ENCODE data around the gene NES. TPM values are rescaled to one million over a fixed set of nuclear protein-coding genes. Genes with fewer than 3 reads are reported as not detected.
A peak's percentile ranks its signal among the peaks of the same experiment; 100 is the strongest.

NES gene
- total RNA-seq, 1 donor from 2014 or later, result 494 TPM

GRCh38 chr1:156647351-156647750 lies 29.9 kb downstream of the NES start:
- Histone ChIP-seq H3K9ac (ENCODE audit: low read depth in 1 of 3, low read length in 3 of 3) (no peak overlapping the region), H3K4me3 (ENCODE audit: low read length in 3 of 3) (no peak overlapping the region), H3K27me3 (ENCODE audit: control insufficient read depth in 3 of 3, insufficient read depth in 3 of 3, low read length in 3 of 3) (peaks cover 70 to 84% (median 71%) of the 10 kb centered on the region in 3 donors), H3K4me1 (ENCODE audit: control insufficient read depth in 3 of 3, insufficient read depth in 3 of 3, low read length in 3 of 3) (peaks cover 2% of the 10 kb centered on the region in 3 donors), H3K36me3 (ENCODE audit: control insufficient read depth in 3 of 3, insufficient read depth in 3 of 3, low read length in 3 of 3) (no peaks in the 10 kb centered on the region), H3K27ac (ENCODE audit: low read depth, low read length) (no peak overlapping the region), H3K9me3 (ENCODE audit: control insufficient read depth in 3 of 3, low read length in 3 of 3) (no peaks in the 10 kb centered on the region)

GRCh38 chr1:156646738-156647211 lies 30.4 kb downstream of the NES start:
- no peak overlapping the region for H3K9ac ChIP-seq (ENCODE audit: low read depth in 1 of 3, low read length in 3 of 3)
- H3K4me1 ChIP-seq (ENCODE audit: control insufficient read depth in 3 of 3, insufficient read depth in 3 of 3, low read length in 3 of 3), result peaks cover 6% of the 10 kb centered on the region in 3 donors
- no peak overlapping the region for H3K27ac ChIP-seq (ENCODE audit: low read depth, low read length)
- H3K4me3 ChIP-seq (ENCODE audit: low read length in 3 of 3), result no peak overlapping the region
- no peaks in the 10 kb centered on the region for H3K36me3 ChIP-seq (ENCODE audit: control insufficient read depth in 3 of 3, insufficient read depth in 3 of 3, low read length in 3 of 3)
- no peaks in the 10 kb centered on the region for H3K9me3 ChIP-seq (ENCODE audit: control insufficient read depth in 3 of 3, low read length in 3 of 3)
- peaks cover 73 to 82% (median 75%) of the 10 kb centered on the region in 3 donors for H3K27me3 ChIP-seq (ENCODE audit: control insufficient read depth in 3 of 3, insufficient read depth in 3 of 3, low read length in 3 of 3)

GRCh38 chr1:156645666-156646065 lies 31.5 kb downstream of the NES start:
- H3K36me3 ChIP-seq (ENCODE audit: control insufficient read depth in 3 of 3, insufficient read depth in 3 of 3, low read length in 3 of 3), result no peaks in the 10 kb centered on the region
- no peak overlapping the region for H3K27ac ChIP-seq (ENCODE audit: low read depth, low read length)
- H3K9ac ChIP-seq (ENCODE audit: low read depth in 1 of 3, low read length in 3 of 3), result no peak overlapping the region
- H3K27me3 ChIP-seq (ENCODE audit: control insufficient read depth in 3 of 3, insufficient read depth in 3 of 3, low read length in 3 of 3), result peaks cover 76 to 82% (median 82%) of the 10 kb centered on the region in 3 donors
- H3K4me3 ChIP-seq (ENCODE audit: low read length in 3 of 3), result no peak overlapping the region
- peaks cover 6 to 15% (median 15%) of the 10 kb centered on the region in 3 donors for H3K4me1 ChIP-seq (ENCODE audit: control insufficient read depth in 3 of 3, insufficient read depth in 3 of 3, low read length in 3 of 3)
- H3K9me3 ChIP-seq (ENCODE audit: control insufficient read depth in 3 of 3, low read length in 3 of 3), result no peaks in the 10 kb centered on the region

GRCh38 chr1:156645056-156645455 lies 32.2 kb downstream of the NES start:
- Histone ChIP-seq H3K27ac (ENCODE audit: low read depth, low read length) (no peak overlapping the region), H3K36me3 (ENCODE audit: control insufficient read depth in 3 of 3, insufficient read depth in 3 of 3, low read length in 3 of 3) (no peaks in the 10 kb centered on the region), H3K27me3 (ENCODE audit: control insufficient read depth in 3 of 3, insufficient read depth in 3 of 3, low read length in 3 of 3) (peaks cover 78 to 80% (median 79%) of the 10 kb centered on the region in 3 donors), H3K4me1 (ENCODE audit: control insufficient read depth in 3 of 3, insufficient read depth in 3 of 3, low read length in 3 of 3) (peaks cover 8 to 18% (median 17%) of the 10 kb centered on the region in 3 donors), H3K9me3 (ENCODE audit: control insufficient read depth in 3 of 3, low read length in 3 of 3) (no peaks in the 10 kb centered on the region), H3K9ac (ENCODE audit: low read depth in 1 of 3, low read length in 3 of 3) (no peak overlapping the region), H3K4me3 (ENCODE audit: low read length in 3 of 3) (no peak overlapping the region)

GRCh38 chr1:156644640-156645039 lies 32.6 kb downstream of the NES start:
- no peak overlapping the region for H3K27ac ChIP-seq (ENCODE audit: low read depth, low read length)
- H3K9ac ChIP-seq (ENCODE audit: low read depth in 1 of 3, low read length in 3 of 3), result no peak overlapping the region
- H3K4me1 ChIP-seq (ENCODE audit: control insufficient read depth in 3 of 3, insufficient read depth in 3 of 3, low read length in 3 of 3), result peaks cover 12 to 22% (median 21%) of the 10 kb centered on the region in 3 donors
- H3K9me3 ChIP-seq (ENCODE audit: control insufficient read depth in 3 of 3, low read length in 3 of 3), result no peaks in the 10 kb centered on the region
- H3K27me3 ChIP-seq (ENCODE audit: control insufficient read depth in 3 of 3, insufficient read depth in 3 of 3, low read length in 3 of 3), result peaks cover 77 to 80% (median 79%) of the 10 kb centered on the region in 3 donors
- no peaks in the 10 kb centered on the region for H3K36me3 ChIP-seq (ENCODE audit: control insufficient read depth in 3 of 3, insufficient read depth in 3 of 3, low read length in 3 of 3)
- no peak overlapping the region for H3K4me3 ChIP-seq (ENCODE audit: low read length in 3 of 3)

- no peak overlapping the region for H3K27ac ChIP-seq (ENCODE audit: low read depth, low read length)
- no peaks in the 10 kb centered on the region for H3K36me3 ChIP-seq (ENCODE audit: control insufficient read depth in 3 of 3, insufficient read depth in 3 of 3, low read length in 3 of 3)
- no peak overlapping the region for H3K9ac ChIP-seq (ENCODE audit: low read depth in 1 of 3, low read length in 3 of 3)
- no peaks in the 10 kb centered on the region for H3K9me3 ChIP-seq (ENCODE audit: control insufficient read depth in 3 of 3, low read length in 3 of 3)
- H3K4me1 ChIP-seq (ENCODE audit: control insufficient read depth in 3 of 3, insufficient read depth in 3 of 3, low read length in 3 of 3), result peaks cover 17 to 27% (median 26%) of the 10 kb centered on the region in 3 donors
- no peak overlapping the region for H3K4me3 ChIP-seq (ENCODE audit: low read length in 3 of 3)
- H3K27me3 ChIP-seq (ENCODE audit: control insufficient read depth in 3 of 3, insufficient read depth in 3 of 3, low read length in 3 of 3), result peaks cover 77 to 79% (median 79%) of the 10 kb centered on the region in 3 donors
These were observed 33.1 kb downstream of the NES start for GRCh38 chr1:156644146-156644545.

- Histone ChIP-seq H3K4me1 (ENCODE audit: control insufficient read depth in 3 of 3, insufficient read depth in 3 of 3, low read length in 3 of 3) (peaks cover 17 to 30% (median 28%) of the 10 kb centered on the region in 3 donors), H3K27me3 (ENCODE audit: control insufficient read depth in 3 of 3, insufficient read depth in 3 of 3, low read length in 3 of 3) (peaks cover 74 to 78% (median 76%) of the 10 kb centered on the region in 3 donors), H3K9me3 (ENCODE audit: control insufficient read depth in 3 of 3, low read length in 3 of 3) (no peaks in the 10 kb centered on the region), H3K4me3 (ENCODE audit: low read length in 3 of 3) (no peak overlapping the region), H3K9ac (ENCODE audit: low read depth in 1 of 3, low read length in 3 of 3) (no peak overlapping the region), H3K27ac (ENCODE audit: low read depth, low read length) (no peak overlapping the region), H3K36me3 (ENCODE audit: control insufficient read depth in 3 of 3, insufficient read depth in 3 of 3, low read length in 3 of 3) (no peaks in the 10 kb centered on the region)
These were observed 33.5 kb downstream of the NES start for GRCh38 chr1:156643778-156644092.

GRCh38 chr1:156643049-156643777 lies 34.0 kb downstream of the NES start:
- Histone ChIP-seq H3K4me3 (ENCODE audit: low read length in 3 of 3) (no peak overlapping the region), H3K27ac (ENCODE audit: low read depth, low read length) (no peak overlapping the region), H3K27me3 (ENCODE audit: control insufficient read depth in 3 of 3, insufficient read depth in 3 of 3, low read length in 3 of 3) (peaks cover 69 to 78% (median 73%) of the 10 kb centered on the region in 3 donors), H3K36me3 (ENCODE audit: control insufficient read depth in 3 of 3, insufficient read depth in 3 of 3, low read length in 3 of 3) (no peaks in the 10 kb centered on the region), H3K9me3 (ENCODE audit: control insufficient read depth in 3 of 3, low read length in 3 of 3) (no peaks in the 10 kb centered on the region), H3K9ac (ENCODE audit: low read depth in 1 of 3, low read length in 3 of 3) (no peak overlapping the region), H3K4me1 (ENCODE audit: control insufficient read depth in 3 of 3, insufficient read depth in 3 of 3, low read length in 3 of 3) (peaks cover 17 to 34% (median 33%) of the 10 kb centered on the region in 3 donors)

- peaks cover 61 to 76% (median 68%) of the 10 kb centered on the region in 3 donors for H3K27me3 ChIP-seq (ENCODE audit: control insufficient read depth in 3 of 3, insufficient read depth in 3 of 3, low read length in 3 of 3)
- peak overlapping the region in 1 of 3 donors; percentile 41 for H3K4me3 ChIP-seq (ENCODE audit: low read length in 3 of 3)
- no peak overlapping the region for H3K9ac ChIP-seq (ENCODE audit: low read depth in 1 of 3, low read length in 3 of 3)
- H3K4me1 ChIP-seq (ENCODE audit: control insufficient read depth in 3 of 3, insufficient read depth in 3 of 3, low read length in 3 of 3), result peaks cover 17 to 34% (median 33%) of the 10 kb centered on the region in 3 donors
- H3K36me3 ChIP-seq (ENCODE audit: control insufficient read depth in 3 of 3, insufficient read depth in 3 of 3, low read length in 3 of 3), result no peaks in the 10 kb centered on the region
- no peak overlapping the region for H3K27ac ChIP-seq (ENCODE audit: low read depth, low read length)
- H3K9me3 ChIP-seq (ENCODE audit: control insufficient read depth in 3 of 3, low read length in 3 of 3), result no peaks in the 10 kb centered on the region
These were observed 34.8 kb downstream of the NES start for GRCh38 chr1:156642265-156643048.

All from skeletal muscle tissue (tissue), 4 donors.